H1 (cell line): ENCODE measurements around the gene RUVBL1. TPM values are rescaled to one million over a fixed set of nuclear protein-coding genes. Genes with fewer than 3 reads are reported as not detected.

Experiments
- BACH1 ChIP-seq: IDR thresholded peaks from 2 replicates; pipeline ENCODE4 v1.6.1; 2012; ENCODE audit warnings: low read length, improper control_type of control experiment
- CHD7 ChIP-seq: fragments of 300-600 bp; sonication (generic); IDR thresholded peaks from 2 replicates; pipeline ENCODE4 v1.7.1; 2012; ENCODE audit warnings: low read length, moderate library complexity, mild to moderate bottlenecking, inconsistent platforms; ENCODE audit not compliant: insufficient replicate concordance
- CTCF ChIP-seq, 3 experiments: IDR thresholded peaks; 1 replicate in 2 of 3; 2 replicates in 1 of 3; pipeline versions ENCODE4 v1.5.1 to v1.6.1; 2011; ENCODE audit warnings: low read length in 3 of 3, mild to moderate bottlenecking in 3 of 3, inconsistent platforms in 2 of 3, low read depth in 1 of 3, moderate library complexity in 1 of 3; ENCODE audit not compliant: insufficient read depth in 1 of 3; ENCODE audit errors: control extremely low read depth in 1 of 3
- GABPA ChIP-seq: IDR thresholded peaks from 2 replicates; pipeline ENCODE4 v1.6.1; 2011; ENCODE audit warnings: mild to moderate bottlenecking, low read length, moderate library complexity, borderline replicate concordance; ENCODE audit not compliant: insufficient read depth
- PHF8 ChIP-seq: fragments of 200-600 bp; sonication (generic); conservative IDR thresholded peaks from 2 replicates; pipeline ENCODE4 v1.7.1; 2012; ENCODE audit warnings: low read depth, mild to moderate bottlenecking, inconsistent platforms, low read length, moderate library complexity
- SP1 ChIP-seq: IDR thresholded peaks from 2 replicates; pipeline ENCODE4 v1.6.1; 2011; ENCODE audit warnings: low read depth, low read length
- YY1 ChIP-seq: IDR thresholded peaks from 2 replicates; pipeline ENCODE4 v1.6.1; 2011; ENCODE audit warnings: low read depth, mild to moderate bottlenecking, low read length
- polyA plus RNA-seq, 7 experiments: library from polyadenylated mRNA; depleted of rRNA in 3 of 7; stranded (reverse) in 5 of 7; unstranded in 2 of 7; fragments of >200 nt in 5 of 7; fragments of 200-250 nt in 2 of 7; gene quantifications; 1 replicate in 5 of 7; 2 replicates in 1 of 7; 4 replicates in 1 of 7; pipeline versions ENCODE4 v1.2.1 to v1.2.3, GENCODE V29; 2011 to 2013; ENCODE audit warnings: missing spikeins in 2 of 7, mixed read lengths in 2 of 7
- total RNA-seq: library from RNA; stranded (reverse); fragmentation: NEBNext Ultra II Directional; extraction: Animal tissue kit (Norgen Biotek cat#: 25700); gene quantifications from 2 replicates; pipeline ENCODE4 v1.2.1, GENCODE V29; 2021

Gene RUVBL1
- total and polyA plus RNA-seq, 2 of the 8 experiments (the other 6 are each of a cell fraction or from before 2014, with no cell fraction given): 112 to 135 TPM

- TF ChIP-seq SP1: no peak
- no peak for TF ChIP-seq YY1
- no peak for TF ChIP-seq CTCF (IDR thresholded peaks at IDR 0.05; ENCODE audit: control extremely low read depth in 1 of 3, insufficient read depth in 1 of 3, low read depth in 1 of 3, low read length in 3 of 3)
- no peak for TF ChIP-seq BACH1
- no peak for TF ChIP-seq CHD7
- TF ChIP-seq GABPA: no peak
- TF ChIP-seq PHF8: no peak
Observed at GRCh38 chr3:128113817-128114794, 9.5 kb downstream of the RUVBL1 start (continued).
